ENCODE results near the gene MYO7B.

The MYO7B gene

GRCh38 chr2:127582863-127583861 lies 47.7 kb downstream of the MYO7B start:
- DNase-seq (ENCODE audit: low read depth) = no peak
- H3K4me3 ChIP-seq (ENCODE audit: low read depth, low read length) = no peak overlapping the region

GRCh38 chr2:127584047-127584446 lies 48.6 kb downstream of the MYO7B start:
- H3K4me3 ChIP-seq (ENCODE audit: low read depth, low read length) = no peak overlapping the region
- DNase-seq (ENCODE audit: low read depth) = no peak

GRCh38 chr2:127584516-127585033 lies 49.1 kb downstream of the MYO7B start:
- H3K4me3 ChIP-seq (ENCODE audit: low read depth, low read length) = no peak overlapping the region
- no peak for DNase-seq (ENCODE audit: low read depth)

GRCh38 chr2:127585270-127585807 lies 49.9 kb downstream of the MYO7B start:
- DNase-seq (ENCODE audit: low read depth) = no peak
- no peak overlapping the region for H3K4me3 ChIP-seq (ENCODE audit: low read depth, low read length)

- H3K4me3 ChIP-seq (ENCODE audit: low read depth, low read length) = no peak overlapping the region
- no peak for DNase-seq (ENCODE audit: low read depth)
Observed at GRCh38 chr2:127586136-127586535, 50.7 kb downstream of the MYO7B start.

- H3K4me3 ChIP-seq (ENCODE audit: low read depth, low read length) = no peak overlapping the region
- no peak for DNase-seq (ENCODE audit: low read depth)
Observed at GRCh38 chr2:127586746-127587295, 51.3 kb downstream of the MYO7B start.

GRCh38 chr2:127588241-127588640 lies 52.8 kb downstream of the MYO7B start:
- DNase-seq (ENCODE audit: low read depth) = no peak
- H3K4me3 ChIP-seq (ENCODE audit: low read depth, low read length) = no peak overlapping the region

GRCh38 chr2:127589358-127589757 lies 53.9 kb downstream of the MYO7B start:
- no peak for DNase-seq (ENCODE audit: low read depth)
- no peak overlapping the region for H3K4me3 ChIP-seq (ENCODE audit: low read depth, low read length)

- DNase-seq (ENCODE audit: low read depth) = no peak
Observed at GRCh38 chr2:127589841-127590240, 54.4 kb downstream of the MYO7B start.

GRCh38 chr2:127590386-127591190 lies 55.1 kb downstream of the MYO7B start:
- no peak overlapping the region for H3K4me3 ChIP-seq (ENCODE audit: low read depth, low read length)
- no peak for DNase-seq (ENCODE audit: low read depth)

More at GRCh38 chr2:127589841-127590240, 54.4 kb downstream of the MYO7B start:
- H3K4me3 ChIP-seq (ENCODE audit: low read depth, low read length) = no peak overlapping the region

- DNase-seq (ENCODE audit: low read depth) = no peak
- no peak overlapping the region for H3K4me3 ChIP-seq (ENCODE audit: low read depth, low read length)
Observed at GRCh38 chr2:127591221-127591923, 55.9 kb downstream of the MYO7B start.

- no peak overlapping the region for H3K4me3 ChIP-seq (ENCODE audit: low read depth, low read length)
- no peak for DNase-seq (ENCODE audit: low read depth)
Observed at GRCh38 chr2:127592761-127593227, 57.3 kb downstream of the MYO7B start.

GRCh38 chr2:127593228-127594115 lies 58.0 kb downstream of the MYO7B start:
- no peak overlapping the region for H3K4me3 ChIP-seq (ENCODE audit: low read depth, low read length)
- no peak for DNase-seq (ENCODE audit: low read depth)

GRCh38 chr2:127594116-127594591 lies 58.7 kb downstream of the MYO7B start:
- no peak overlapping the region for H3K4me3 ChIP-seq (ENCODE audit: low read depth, low read length)
- no peak for DNase-seq (ENCODE audit: low read depth)

- no peak for DNase-seq (ENCODE audit: low read depth)
- no peak overlapping the region for H3K4me3 ChIP-seq (ENCODE audit: low read depth, low read length)
Observed at GRCh38 chr2:127596311-127597045, 61.0 kb downstream of the MYO7B start.

- no peak overlapping the region for H3K4me3 ChIP-seq (ENCODE audit: low read depth, low read length)
- no peak for DNase-seq (ENCODE audit: low read depth)
Observed at GRCh38 chr2:127597046-127597983, 61.8 kb downstream of the MYO7B start.
